ENCODE measurements around the gene ZBP1.

- TF ChIP-seq POLR2AphosphoS5 (IDR thresholded peaks at IDR 0.05; ENCODE audit: borderline replicate concordance, low read depth, low read length): no peak
- TF ChIP-seq EZH2 (IDR thresholded peaks at IDR 0.05): no peak
- no peak for TF ChIP-seq FOXP2 (optimal IDR thresholded peaks at IDR 0.05; ENCODE audit: control extremely low read depth, extremely low read length, insufficient read depth)
Observed at GRCh38 chr20:57659517-57660180, 39.4 kb upstream of the ZBP1 start.

Data from SK-N-MC (cell line).